ENCODE data around the gene DBNDD1. TPM values are rescaled to one million over a fixed set of nuclear protein-coding genes. Genes with fewer than 3 reads are reported as not detected.

The DBNDD1 gene
- total RNA-seq, 2 donors from 2014 or later: 5.3 to 7.7 TPM

DNA sequence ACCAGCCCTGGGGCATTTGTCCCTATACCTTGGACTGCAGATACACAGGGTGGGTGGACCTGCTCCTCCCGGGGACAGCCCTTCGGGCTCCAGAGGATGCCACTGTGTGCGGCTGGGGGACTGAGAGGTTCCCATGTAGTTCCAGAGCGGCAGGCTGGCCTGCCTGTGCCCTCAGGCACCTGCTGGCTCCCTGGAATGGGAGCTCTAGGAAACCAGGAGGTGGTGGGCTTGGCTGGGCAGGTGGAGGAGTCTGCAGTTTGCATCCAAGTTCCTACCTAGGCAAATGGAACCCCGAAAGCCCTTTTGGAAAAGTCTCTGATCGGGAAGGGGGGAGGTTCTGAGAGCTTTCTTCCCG, 982 bp downstream of the DBNDD1 start:
- intact Hi-C loops (cut with DNase I): no loop called here
- Histone ChIP-seq H3K4me1 (replicated peaks) (peaks cover 6% of the 10 kb centered on the region), H3K4me3 (peak overlapping the region; percentile 54 to 80), H3K27ac (no peak overlapping the region), H3K27me3 (replicated peaks; ENCODE audit: insufficient read depth) (no peaks in the 10 kb centered on the region), H3K9me3 (no peaks in the 10 kb centered on the region), H3K36me3 (no peaks in the 10 kb centered on the region)
- WGBS: 49% methylated on average over 7 of the region's 7 CpGs
- no peak for DNase-seq (ENCODE audit: low spot score)
- TF ChIP-seq POLR2A (IDR thresholded peaks at IDR 0.05) (no peak), POLR2AphosphoS5 (IDR thresholded peaks at IDR 0.05) (no peak)
- TF ChIP-seq, protein P1, sequence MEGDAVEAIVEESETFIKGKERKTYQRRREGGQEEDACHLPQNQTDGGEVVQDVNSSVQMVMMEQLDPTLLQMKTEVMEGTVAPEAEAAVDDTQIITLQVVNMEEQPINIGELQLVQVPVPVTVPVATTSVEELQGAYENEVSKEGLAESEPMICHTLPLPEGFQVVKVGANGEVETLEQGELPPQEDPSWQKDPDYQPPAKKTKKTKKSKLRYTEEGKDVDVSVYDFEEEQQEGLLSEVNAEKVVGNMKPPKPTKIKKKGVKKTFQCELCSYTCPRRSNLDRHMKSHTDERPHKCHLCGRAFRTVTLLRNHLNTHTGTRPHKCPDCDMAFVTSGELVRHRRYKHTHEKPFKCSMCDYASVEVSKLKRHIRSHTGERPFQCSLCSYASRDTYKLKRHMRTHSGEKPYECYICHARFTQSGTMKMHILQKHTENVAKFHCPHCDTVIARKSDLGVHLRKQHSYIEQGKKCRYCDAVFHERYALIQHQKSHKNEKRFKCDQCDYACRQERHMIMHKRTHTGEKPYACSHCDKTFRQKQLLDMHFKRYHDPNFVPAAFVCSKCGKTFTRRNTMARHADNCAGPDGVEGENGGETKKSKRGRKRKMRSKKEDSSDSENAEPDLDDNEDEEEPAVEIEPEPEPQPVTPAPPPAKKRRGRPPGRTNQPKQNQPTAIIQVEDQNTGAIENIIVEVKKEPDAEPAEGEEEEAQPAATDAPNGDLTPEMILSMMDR (IDR thresholded peaks at IDR 0.05): no peak

DNA sequence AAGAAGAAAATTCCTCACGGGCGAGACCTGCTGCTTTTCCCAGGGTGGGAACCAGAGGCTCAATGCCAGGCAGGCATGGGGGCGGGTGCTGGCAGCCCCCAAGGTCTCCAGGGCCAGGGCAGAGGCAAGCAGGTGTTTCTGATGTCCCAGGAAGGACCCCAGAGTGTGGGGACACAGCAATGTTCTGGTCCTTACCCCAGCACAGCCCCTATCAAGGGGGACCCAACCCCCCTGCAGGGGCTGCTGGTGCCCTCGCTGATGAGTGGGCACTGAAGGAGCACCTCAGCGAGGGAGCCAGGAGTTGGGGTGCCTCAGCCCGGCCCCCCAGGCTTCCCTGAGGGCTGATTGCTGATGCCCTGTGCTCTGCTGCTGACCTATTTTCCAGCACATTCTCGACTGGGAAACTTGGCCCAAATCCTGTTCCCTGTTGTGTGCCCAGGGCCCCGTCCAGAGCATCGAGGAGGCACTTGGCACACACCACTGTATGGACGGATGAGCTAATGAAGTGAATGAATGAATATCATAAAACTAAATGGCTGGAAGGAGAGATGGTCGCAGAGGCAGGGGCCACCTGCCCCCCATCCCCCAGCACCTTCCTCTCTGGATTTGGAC, 2.8 kb downstream of the DBNDD1 start:
- Histone ChIP-seq H3K27me3 (replicated peaks; ENCODE audit: insufficient read depth) (no peaks in the 10 kb centered on the region), H3K36me3 (no peaks in the 10 kb centered on the region), H3K27ac (no peak overlapping the region), H3K4me3 (no peak overlapping the region), H3K9me3 (no peaks in the 10 kb centered on the region), H3K4me1 (replicated peaks) (no peaks in the 10 kb centered on the region)
- WGBS: 56% methylated on average over 11 of the region's 11 CpGs
- intact Hi-C loops (cut with DNase I): no loop called here
- DNase-seq (ENCODE audit: low spot score): no peak
- TF ChIP-seq POLR2A (IDR thresholded peaks at IDR 0.05) (no peak), POLR2AphosphoS5 (IDR thresholded peaks at IDR 0.05) (peak; percentile 11)
- TF ChIP-seq, protein P1 (IDR thresholded peaks at IDR 0.05): no peak

DNA sequence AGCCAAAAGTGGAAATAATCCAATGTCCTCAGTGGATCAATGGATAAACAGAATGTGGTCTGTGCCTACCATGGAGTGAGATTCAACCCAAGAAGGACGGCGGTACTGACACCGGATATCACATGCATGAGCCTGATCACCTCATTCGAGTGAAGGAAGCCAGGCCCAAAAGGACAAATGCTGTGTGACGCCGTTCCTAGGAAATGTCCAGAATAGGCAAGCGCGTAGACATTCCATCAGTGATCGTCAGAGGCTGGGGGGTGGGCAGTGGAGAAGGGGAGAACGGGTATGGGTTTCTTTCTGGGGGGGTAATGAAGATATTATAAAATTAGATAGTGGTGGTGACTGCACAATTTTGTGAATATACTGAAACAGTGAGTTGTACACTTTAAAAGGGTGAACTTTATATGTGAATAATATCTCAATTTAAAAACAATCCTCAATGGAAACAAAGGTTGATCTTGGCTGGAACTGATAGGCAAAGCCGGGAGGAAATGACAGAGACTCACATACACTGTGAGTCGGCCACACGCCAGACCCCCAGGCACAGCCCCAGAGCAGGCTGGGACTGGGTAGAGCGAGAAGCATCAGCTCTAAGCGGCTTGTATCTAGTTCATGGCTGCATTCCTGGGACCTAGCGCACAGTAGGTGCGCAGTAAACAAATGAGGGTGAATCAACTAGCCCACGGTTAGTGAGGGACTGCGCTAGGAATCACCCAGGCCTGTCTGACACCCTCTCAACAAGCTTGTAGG, 3.5 kb downstream of the DBNDD1 start:
- Histone ChIP-seq H3K36me3 (no peaks in the 10 kb centered on the region), H3K4me1 (replicated peaks) (no peaks in the 10 kb centered on the region), H3K27ac (no peak overlapping the region), H3K9me3 (no peaks in the 10 kb centered on the region), H3K27me3 (replicated peaks; ENCODE audit: insufficient read depth) (no peaks in the 10 kb centered on the region), H3K4me3 (no peak overlapping the region)
- WGBS: 88% methylated on average over 19 of the region's 19 CpGs
- DNase-seq (ENCODE audit: low spot score): no peak
- intact Hi-C loops (cut with DNase I): no loop called here
- TF ChIP-seq, protein P1 (IDR thresholded peaks at IDR 0.05): no peak
- no peak for TF ChIP-seq POLR2A (IDR thresholded peaks at IDR 0.05)
- no peak for TF ChIP-seq POLR2AphosphoS5 (IDR thresholded peaks at IDR 0.05)

DNA sequence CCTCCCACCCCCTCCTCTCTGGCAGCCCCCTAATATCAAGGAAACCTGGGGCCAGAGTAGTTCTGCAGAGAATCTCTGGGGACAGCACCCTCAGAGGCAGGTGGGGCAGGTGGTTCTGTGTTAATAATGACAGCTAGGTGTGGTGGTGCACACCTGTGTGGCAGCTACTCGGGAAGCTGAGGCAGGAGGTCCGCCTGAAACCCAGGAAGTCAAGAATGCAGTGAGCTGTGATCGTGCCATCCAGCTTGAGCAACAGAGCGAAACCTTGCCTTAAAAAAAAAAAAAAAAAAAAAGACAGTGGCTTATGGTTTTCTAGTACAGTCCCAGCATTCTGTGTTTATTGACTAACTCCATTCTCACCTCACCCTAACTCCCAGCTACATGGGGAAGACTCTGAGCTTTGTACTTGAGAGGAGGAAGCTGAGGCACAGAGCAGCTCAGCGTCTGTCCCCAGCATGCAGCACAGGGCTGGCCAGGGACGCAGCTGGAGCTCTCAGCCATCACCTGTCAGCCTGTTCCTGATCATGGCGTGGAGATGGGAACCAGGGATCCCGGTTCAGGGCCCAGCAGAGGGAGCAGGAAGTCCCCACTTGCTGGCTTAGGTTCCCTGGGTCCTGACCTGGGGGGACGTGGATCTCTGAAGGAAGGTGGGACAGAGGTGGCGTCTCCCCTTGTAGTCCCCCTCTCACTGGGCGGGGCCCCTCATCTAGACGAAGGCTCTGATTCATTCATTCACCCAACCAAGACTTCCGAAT, 6.1 kb downstream of the DBNDD1 start:
- no peak overlapping the region for H3K27ac ChIP-seq
- no peaks in the 10 kb centered on the region for H3K36me3 ChIP-seq
- TF ChIP-seq, protein P1 (IDR thresholded peaks at IDR 0.05): no peak
- TF ChIP-seq POLR2A (IDR thresholded peaks at IDR 0.05): no peak
- no peak for TF ChIP-seq POLR2AphosphoS5 (IDR thresholded peaks at IDR 0.05)
- no peaks in the 10 kb centered on the region for H3K4me1 ChIP-seq (replicated peaks)
- H3K9me3 ChIP-seq: no peaks in the 10 kb centered on the region
- intact Hi-C loops (cut with DNase I): no loop called here
- no peak overlapping the region for H3K4me3 ChIP-seq
- H3K27me3 ChIP-seq (replicated peaks; ENCODE audit: insufficient read depth): no peaks in the 10 kb centered on the region
- 82% methylated on average over 13 of the region's 13 CpGs for WGBS
- no peak for DNase-seq (ENCODE audit: low spot score)
